Renal cortex interstitium (tissue), 11 donors: ENCODE measurements around the gene AGL. TPM values are rescaled to one million over a fixed set of nuclear protein-coding genes. Genes with fewer than 3 reads are reported as not detected.
"Not testable (repeated sequence)": the region's sequence is repeated elsewhere in the genome, so short reads cannot be mapped to it uniquely, and the experiment has no call there.

Experiments used
- DNase-seq, 11 donors: peaks; one replicate each; pipeline ENCODE4 v3.0.0-alpha.2; 2013; ENCODE audit warnings: low read depth in 9 of 11, low spot score in 4 of 11; ENCODE audit errors: extremely low read depth in 1 of 11
- polyA plus RNA-seq, 3 donors: library from polyadenylated mRNA; unstranded; fragments of 120-200 nt; gene quantifications; one replicate each; pipeline ENCODE4 v1.2.1, GENCODE V29; 2013; ENCODE audit not compliant: insufficient read length in 3 of 3

The AGL gene
- polyA plus RNA-seq, 3 donors, result 26.3 to 32.2 (median 30.3) TPM

GRCh38 chr1:99903278-99903677, 53.1 kb downstream of the AGL start:
- DNase-seq, result not testable (repeated sequence)

- no peak for DNase-seq
Measured at GRCh38 chr1:99906535-99906934, 56.4 kb downstream of the AGL start.

GRCh38 chr1:99917214-99917613, 67.1 kb downstream of the AGL start:
- no peak for DNase-seq

- DNase-seq, result no peak
Measured at GRCh38 chr1:99919220-99919619, 69.1 kb downstream of the AGL start.

GRCh38 chr1:99934801-99935200, 84.6 kb downstream of the AGL start:
- DNase-seq, result no peak

GRCh38 chr1:99935534-99935933, 85.4 kb downstream of the AGL start:
- DNase-seq, result no peak

GRCh38 chr1:99936071-99936470, 85.9 kb downstream of the AGL start:
- DNase-seq, result no peak

GRCh38 chr1:99942723-99943122, 92.6 kb downstream of the AGL start:
- no peak for DNase-seq

GRCh38 chr1:99943223-99943794, 93.1 kb downstream of the AGL start:
- peak in 3 of 11 donors; percentile 2 to 4 (median 3) for DNase-seq

- DNase-seq, result no peak
Measured at GRCh38 chr1:99944192-99944591, 94.0 kb downstream of the AGL start.

- no peak for DNase-seq
Measured at GRCh38 chr1:99945174-99945573, 95.0 kb downstream of the AGL start.

GRCh38 chr1:99950486-99950885, 100.3 kb downstream of the AGL start:
- no peak for DNase-seq

GRCh38 chr1:99952522-99952921, 102.4 kb downstream of the AGL start:
- DNase-seq, result no peak

- DNase-seq, result no peak
Measured at GRCh38 chr1:99955375-99955774, 105.2 kb downstream of the AGL start.

GRCh38 chr1:99956755-99957154, 106.6 kb downstream of the AGL start:
- DNase-seq, result no peak

GRCh38 chr1:99957818-99958217, 107.7 kb downstream of the AGL start:
- DNase-seq, result no peak

GRCh38 chr1:99959189-99959705, 109.1 kb downstream of the AGL start:
- not testable (repeated sequence) for DNase-seq

GRCh38 chr1:99960260-99960659, 110.1 kb downstream of the AGL start:
- not testable (repeated sequence) for DNase-seq

- DNase-seq, result no peak
Measured at GRCh38 chr1:99963041-99963795, 113.1 kb downstream of the AGL start.

GRCh38 chr1:99964806-99965205, 114.6 kb downstream of the AGL start:
- DNase-seq, result no peak
